ENCODE data around the gene CNGA3.

DNA sequence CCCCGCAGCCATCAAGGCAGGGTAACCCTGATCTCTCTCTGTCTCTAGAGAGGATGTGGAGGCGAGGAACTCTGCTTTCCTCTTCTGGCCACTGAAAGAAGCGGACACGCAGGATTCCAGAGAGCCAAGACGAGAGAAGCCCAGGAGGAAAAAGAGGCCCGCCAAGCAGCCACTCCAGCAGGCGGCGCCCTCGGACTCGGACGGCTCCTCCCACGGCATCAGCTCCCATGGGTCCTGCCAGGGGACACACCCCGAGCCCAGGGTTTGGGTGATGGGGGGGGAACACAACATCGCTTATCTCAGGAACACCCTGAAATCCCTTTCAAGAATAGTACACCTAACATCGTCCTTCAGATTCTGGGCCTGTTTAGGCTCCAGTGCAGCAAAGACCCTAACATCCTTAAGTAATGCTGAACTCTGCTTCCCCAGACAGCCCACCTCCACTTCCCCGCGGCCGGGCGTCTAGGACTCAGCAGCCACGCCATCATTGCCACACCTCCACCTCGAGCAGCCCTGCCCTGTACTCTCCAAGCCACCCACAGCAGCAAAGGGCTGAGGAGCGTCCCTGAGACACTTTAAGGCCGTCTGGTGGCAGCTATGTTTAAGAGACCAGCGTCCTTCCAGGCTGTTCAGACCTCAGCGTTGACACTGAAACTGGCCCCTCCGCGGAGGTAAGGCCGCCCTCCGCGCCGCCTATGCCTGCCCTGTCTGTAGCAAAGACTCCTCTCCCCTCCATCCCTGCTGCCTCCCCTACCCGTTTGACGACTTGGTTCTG, 34.3 kb upstream of the CNGA3 start:
- TF ChIP-seq, protein P1, sequence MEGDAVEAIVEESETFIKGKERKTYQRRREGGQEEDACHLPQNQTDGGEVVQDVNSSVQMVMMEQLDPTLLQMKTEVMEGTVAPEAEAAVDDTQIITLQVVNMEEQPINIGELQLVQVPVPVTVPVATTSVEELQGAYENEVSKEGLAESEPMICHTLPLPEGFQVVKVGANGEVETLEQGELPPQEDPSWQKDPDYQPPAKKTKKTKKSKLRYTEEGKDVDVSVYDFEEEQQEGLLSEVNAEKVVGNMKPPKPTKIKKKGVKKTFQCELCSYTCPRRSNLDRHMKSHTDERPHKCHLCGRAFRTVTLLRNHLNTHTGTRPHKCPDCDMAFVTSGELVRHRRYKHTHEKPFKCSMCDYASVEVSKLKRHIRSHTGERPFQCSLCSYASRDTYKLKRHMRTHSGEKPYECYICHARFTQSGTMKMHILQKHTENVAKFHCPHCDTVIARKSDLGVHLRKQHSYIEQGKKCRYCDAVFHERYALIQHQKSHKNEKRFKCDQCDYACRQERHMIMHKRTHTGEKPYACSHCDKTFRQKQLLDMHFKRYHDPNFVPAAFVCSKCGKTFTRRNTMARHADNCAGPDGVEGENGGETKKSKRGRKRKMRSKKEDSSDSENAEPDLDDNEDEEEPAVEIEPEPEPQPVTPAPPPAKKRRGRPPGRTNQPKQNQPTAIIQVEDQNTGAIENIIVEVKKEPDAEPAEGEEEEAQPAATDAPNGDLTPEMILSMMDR (conservative IDR thresholded peaks at IDR 0.05 in 1 of 2, IDR thresholded peaks at IDR 0.05 in 1 of 2; ENCODE audit: extremely low read depth in 1 of 2, insufficient read depth in 1 of 2, low read depth in 1 of 2, low read length in 2 of 2), result peak; percentile 13 to 21
- TF ChIP-seq EZH2 (IDR thresholded peaks at IDR 0.05; ENCODE audit: borderline replicate concordance, low read length), result no peak

All from mammary epithelial cell (primary cell).